Sigmoid colon (tissue), 7 donors: Measurements from ENCODE around the gene MEPE. TPM values are rescaled to one million over a fixed set of nuclear protein-coding genes. Genes with fewer than 3 reads are reported as not detected.

Experiments used
- DNase-seq: peaks from one replicate; pipeline ENCODE4 v3.0.0-alpha.2; 2019
- H3K27ac ChIP-seq, 4 donors: fragments of 200-600 bp; sonication (generic); one replicate each; pipeline ENCODE4 v1.5.1; 2016 to 2019; ENCODE audit warnings: mild to moderate bottlenecking in 1 of 4
- H3K27me3 ChIP-seq, 3 donors: fragments of 200-600 bp; sonication (generic); one replicate each; pipeline ENCODE4 v1.5.1; 2019; ENCODE audit warnings: mild to moderate bottlenecking in 1 of 3
- H3K36me3 ChIP-seq, 4 donors: fragments of 200-600 bp; sonication (generic); one replicate each; pipeline ENCODE4 v1.5.1; 2016 to 2019
- H3K4me1 ChIP-seq, 4 donors: fragments of 200-600 bp; sonication (generic); one replicate each; pipeline ENCODE4 v1.5.1; 2017 to 2019
- H3K4me3 ChIP-seq, 4 donors: fragments of 200-600 bp; sonication (generic); one replicate each; pipeline ENCODE4 v1.5.1; 2017 to 2019; ENCODE audit warnings: mild to moderate bottlenecking in 2 of 4, moderate library complexity in 1 of 4
- H3K9me3 ChIP-seq, 4 donors: fragments of 200-600 bp in 3 of 4; sonication (generic) in 3 of 4; one replicate each; pipeline versions ENCODE4 v1.5.1 to v1.6.1; 2013 to 2019
- CTCF ChIP-seq, 4 experiments: fragments of 450-650 bp in 3 of 4; fragments of 200-600 bp in 1 of 4; IDR thresholded peaks; one replicate each; pipeline ENCODE4 v1.5.1; 2016 to 2019; ENCODE audit warnings: antibody characterized with exemption in 4 of 4, mild to moderate bottlenecking in 3 of 4, moderate library complexity in 2 of 4
- EP300 ChIP-seq, 4 donors: sonication (generic); formaldehyde crosslinking; IDR thresholded peaks; one replicate each; pipeline ENCODE4 v1.6.1; 2017; ENCODE audit warnings: antibody characterized with exemption in 4 of 4
- POLR2A ChIP-seq, 2 donors: fragments of 450-650 bp; IDR thresholded peaks; one replicate each; pipeline ENCODE4 v1.6.1; 2016; ENCODE audit warnings: antibody characterized with exemption in 2 of 2, mild to moderate bottlenecking in 2 of 2, moderate library complexity in 2 of 2
- POLR2AphosphoS5 ChIP-seq, 4 donors: sonication (generic); formaldehyde crosslinking; IDR thresholded peaks; one replicate each; pipeline ENCODE4 v1.6.1; 2017; ENCODE audit warnings: antibody characterized with exemption in 4 of 4
- WGBS, 2 donors: extraction: QIAGEN DNeasy Blood & Tissue Kit; methylation state at CpG; one replicate each; pipeline ENCODE4 v1.1.7; 2013; 5-methylcytosine and 5-hydroxymethylcytosine counted together
- intact Hi-C: fragments of 100-400 bp; cut with DNase I; formaldehyde crosslinking; loops from one replicate; pipeline ENCODE4 v1.15.1; 2023
- polyA plus RNA-seq, 3 donors: library from polyadenylated mRNA; stranded (reverse); fragments of 200-250 nt; gene quantifications; one replicate each; pipeline ENCODE4 v1.2.3, GENCODE V29; 2013
- total RNA-seq, 4 donors: library from RNA; depleted of rRNA; stranded (reverse); fragments of >200 nt; gene quantifications; one replicate each; pipeline ENCODE4 v1.1.0, GENCODE V29; 2016
- donor health status: healthy with polysubstance abuse.
- donor health status: Bipolar disorder and iron deficiency.
- donor health status: healthy.

MEPE gene
- total and polyA plus RNA-seq, 7 donors, result not detected

GRCh38 chr4:87865960-87866598, 33.3 kb downstream of the MEPE start:
- no peak for TF ChIP-seq POLR2A (IDR thresholded peaks at IDR 0.05)
- TF ChIP-seq POLR2AphosphoS5 (IDR thresholded peaks at IDR 0.05), result no peak
- TF ChIP-seq CTCF (IDR thresholded peaks at IDR 0.05), result no peak
- TF ChIP-seq EP300 (IDR thresholded peaks at IDR 0.05), result no peak
- no peak overlapping the region for H3K4me3 ChIP-seq
- no peaks in the 10 kb centered on the region for H3K9me3 ChIP-seq
- no peak overlapping the region for H3K27ac ChIP-seq
- intact Hi-C loops, result no loop called here
- DNase-seq, result no peak
- 49 to 59% methylated on average over 1 of the region's 1 CpG for WGBS, 2 donors
- H3K36me3 ChIP-seq, result no peaks in the 10 kb centered on the region
- H3K27me3 ChIP-seq, result no peaks in the 10 kb centered on the region
- H3K4me1 ChIP-seq, result no peaks in the 10 kb centered on the region

- H3K4me3 ChIP-seq, result no peak overlapping the region
- intact Hi-C loops, result no loop called here
- H3K27me3 ChIP-seq, result no peaks in the 10 kb centered on the region
- H3K4me1 ChIP-seq, result no peaks in the 10 kb centered on the region
- DNase-seq, result no peak
- H3K36me3 ChIP-seq, result no peaks in the 10 kb centered on the region
- no peak overlapping the region for H3K27ac ChIP-seq
- H3K9me3 ChIP-seq, result no peaks in the 10 kb centered on the region
- WGBS, 2 donors, result 12 to 14% methylated on average over 1 of the region's 1 CpG
- TF ChIP-seq EP300 (IDR thresholded peaks at IDR 0.05) (no peak), POLR2AphosphoS5 (IDR thresholded peaks at IDR 0.05) (no peak), CTCF (IDR thresholded peaks at IDR 0.05) (no peak), POLR2A (IDR thresholded peaks at IDR 0.05) (no peak)
Measured at GRCh38 chr4:87868522-87868921, 35.8 kb downstream of the MEPE start.

- DNase-seq, result no peak
- Histone ChIP-seq H3K27me3 (no peaks in the 10 kb centered on the region), H3K4me1 (no peaks in the 10 kb centered on the region), H3K4me3 (no peak overlapping the region), H3K27ac (no peak overlapping the region), H3K9me3 (no peaks in the 10 kb centered on the region), H3K36me3 (no peaks in the 10 kb centered on the region)
- intact Hi-C loops, result no loop called here
- WGBS, 2 donors, result 66 to 72% methylated on average over 1 of the region's 1 CpG
- TF ChIP-seq POLR2AphosphoS5 (IDR thresholded peaks at IDR 0.05), result no peak
- TF ChIP-seq CTCF (IDR thresholded peaks at IDR 0.05), result no peak
- no peak for TF ChIP-seq POLR2A (IDR thresholded peaks at IDR 0.05)
- no peak for TF ChIP-seq EP300 (IDR thresholded peaks at IDR 0.05)
Measured at GRCh38 chr4:87872028-87872427, 39.3 kb downstream of the MEPE start.

- intact Hi-C loops, result no loop called here
- no peaks in the 10 kb centered on the region for H3K9me3 ChIP-seq
- 63 to 82% methylated on average over 2 of the region's 2 CpGs for WGBS, 2 donors
- TF ChIP-seq CTCF (IDR thresholded peaks at IDR 0.05) (no peak), POLR2AphosphoS5 (IDR thresholded peaks at IDR 0.05) (no peak), POLR2A (IDR thresholded peaks at IDR 0.05) (no peak), EP300 (IDR thresholded peaks at IDR 0.05) (no peak)
- no peaks in the 10 kb centered on the region for H3K4me1 ChIP-seq
- H3K36me3 ChIP-seq, result no peaks in the 10 kb centered on the region
- no peak overlapping the region for H3K4me3 ChIP-seq
- H3K27ac ChIP-seq, result no peak overlapping the region
- DNase-seq, result no peak
- H3K27me3 ChIP-seq, result no peaks in the 10 kb centered on the region
Measured at GRCh38 chr4:87875191-87875590, 42.4 kb downstream of the MEPE start.

GRCh38 chr4:87880106-87880505, 47.3 kb downstream of the MEPE start:
- Histone ChIP-seq H3K4me3 (no peak overlapping the region), H3K36me3 (no peaks in the 10 kb centered on the region), H3K27me3 (no peaks in the 10 kb centered on the region), H3K4me1 (no peaks in the 10 kb centered on the region), H3K27ac (no peak overlapping the region), H3K9me3 (no peaks in the 10 kb centered on the region)
- intact Hi-C loops, result no loop called here
- TF ChIP-seq CTCF (IDR thresholded peaks at IDR 0.05) (no peak), POLR2A (IDR thresholded peaks at IDR 0.05) (no peak), EP300 (IDR thresholded peaks at IDR 0.05) (no peak), POLR2AphosphoS5 (IDR thresholded peaks at IDR 0.05) (no peak)
- DNase-seq, result no peak
- 77% methylated on average over 1 of the region's 1 CpG for WGBS, 2 donors
